Measurements from ENCODE around the gene DAPK1.
A peak's percentile ranks its signal among the peaks of the same experiment; 100 is the strongest.

Gene DAPK1

DNA sequence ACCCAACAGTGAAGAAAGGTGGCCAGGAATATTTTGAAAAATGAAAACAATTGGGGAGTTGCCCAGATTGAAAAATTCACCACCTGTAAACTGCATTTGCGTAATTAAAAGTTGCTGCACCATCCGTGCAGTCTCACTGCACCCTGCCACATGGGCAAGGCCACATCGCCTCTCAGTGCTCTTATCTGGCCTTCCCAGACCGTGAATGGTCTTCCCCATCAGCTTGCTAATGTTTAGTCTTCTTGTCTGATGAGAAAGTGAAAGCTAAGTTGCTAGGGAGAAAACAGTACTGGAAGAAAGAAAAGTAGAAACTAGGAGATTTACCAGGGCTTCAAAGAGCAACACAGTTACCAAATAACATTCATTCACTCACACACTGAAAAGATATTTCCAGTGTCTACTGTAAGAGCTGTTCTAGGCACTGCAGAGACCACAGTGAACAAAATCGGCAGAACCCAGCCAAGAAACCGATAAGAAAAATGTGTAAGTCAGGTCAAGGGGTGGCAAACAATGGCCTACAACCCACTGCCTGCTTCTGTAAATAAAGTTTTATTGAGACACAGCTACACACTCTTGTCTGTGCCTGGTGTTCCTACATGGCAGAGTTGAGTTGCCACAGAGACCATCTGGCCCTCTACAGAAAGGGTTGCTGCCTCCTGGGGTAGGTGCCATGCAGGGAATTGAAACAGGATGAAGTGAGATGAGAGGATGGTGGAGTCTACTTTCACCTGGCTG is 177.1 kb downstream of the DAPK1 start:
- no peak for DNase-seq (ENCODE audit: low spot score in 2 of 2)
- Histone ChIP-seq H3K4me3 (no peak overlapping the region), H3K4me1 (no peaks in the 10 kb centered on the region), H3K27me3 (ENCODE audit: low read depth) (no peaks in the 10 kb centered on the region), H3K36me3 (replicated peaks) (no peaks in the 10 kb centered on the region), H3K9me3 (no peaks in the 10 kb centered on the region)
- in situ Hi-C loops (cut with MboI; ENCODE audit: low sequenced_read_pairs), result loop anchor here (5.0 to 10.0 kb wide), 2 partner anchors 138 to 340 kb away; no protein-coding TSS in a partner anchor

DNA sequence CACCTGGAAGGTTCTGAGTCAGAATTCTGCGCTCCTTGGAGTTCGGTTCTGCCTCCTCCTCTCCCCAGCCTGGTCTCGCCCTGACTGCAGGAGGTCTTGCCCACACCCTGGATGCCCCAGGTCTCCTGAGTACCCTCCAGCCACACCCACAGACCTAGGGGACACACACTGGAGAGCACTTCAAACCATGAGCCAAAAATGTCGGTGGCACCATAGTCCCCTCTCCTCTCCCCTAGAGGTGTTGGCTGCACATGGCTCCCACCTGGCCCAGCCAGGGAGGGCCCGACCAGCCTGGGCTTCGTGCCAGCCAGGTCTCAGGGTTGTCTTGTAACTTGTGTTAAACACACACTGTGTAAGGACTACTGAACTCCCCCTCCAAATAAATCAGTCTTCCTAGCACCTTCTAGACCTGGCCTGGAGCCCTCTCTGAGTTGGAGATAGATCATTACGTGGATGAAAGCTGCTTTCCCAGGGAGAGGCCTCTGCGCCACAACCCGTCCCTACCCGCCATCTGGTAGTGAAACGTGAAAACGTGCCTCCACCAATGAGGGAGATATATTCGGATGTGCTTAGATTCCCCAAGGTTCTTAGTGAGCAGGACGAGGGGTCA is 178.3 kb downstream of the DAPK1 start:
- no peaks in the 10 kb centered on the region for H3K4me1 ChIP-seq
- no peaks in the 10 kb centered on the region for H3K27me3 ChIP-seq (ENCODE audit: low read depth)
- H3K36me3 ChIP-seq (replicated peaks), result no peaks in the 10 kb centered on the region
- H3K9me3 ChIP-seq, result no peaks in the 10 kb centered on the region
- DNase-seq (ENCODE audit: low spot score in 2 of 2), result no peak
- in situ Hi-C loops (cut with MboI; ENCODE audit: low sequenced_read_pairs), result loop anchor here (5.0 to 10.0 kb wide), 2 partner anchors 136 to 341 kb away; no protein-coding TSS in a partner anchor
- no peak overlapping the region for H3K4me3 ChIP-seq

DNA sequence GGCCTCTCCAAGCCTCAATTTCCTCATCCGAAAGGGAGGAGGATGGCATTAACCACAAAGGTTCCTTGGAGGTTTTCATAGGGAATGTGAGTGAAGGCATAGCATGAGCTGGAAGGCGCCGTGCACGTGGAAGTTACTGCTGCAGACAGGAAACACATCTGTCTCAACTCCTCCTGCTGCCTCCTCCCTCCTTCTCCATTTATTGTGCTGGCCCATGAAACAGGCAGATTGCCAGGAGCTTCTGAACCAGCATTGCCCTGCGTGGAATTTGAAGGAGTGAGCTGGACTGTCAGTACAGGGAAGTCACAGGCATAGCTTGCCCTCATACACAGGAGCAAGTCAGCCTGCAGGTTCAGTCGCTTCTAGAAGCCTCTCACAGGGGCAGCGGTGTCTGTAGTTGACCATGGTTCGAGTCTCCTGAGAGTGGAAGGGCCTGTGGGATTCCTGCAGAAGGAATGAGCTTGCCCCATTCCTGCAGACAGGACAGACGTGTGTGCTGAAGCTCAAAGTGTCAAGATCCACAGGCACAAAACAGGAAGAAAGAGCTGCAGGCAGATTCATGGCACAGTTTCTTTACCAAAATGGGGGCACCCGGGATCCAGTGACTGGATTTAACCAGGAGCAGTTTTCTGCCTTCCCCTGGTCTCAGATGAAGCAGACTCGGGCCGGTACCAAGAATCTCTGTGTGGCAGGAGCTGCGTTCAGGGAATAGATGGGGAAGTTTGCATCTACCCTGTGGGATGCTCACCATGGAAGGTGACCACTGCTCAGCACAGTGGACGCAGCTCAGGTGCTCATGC is 179.5 kb downstream of the DAPK1 start:
- in situ Hi-C loops (cut with MboI; ENCODE audit: low sequenced_read_pairs), result loop anchor here (5.0 to 10.0 kb wide), 2 partner anchors 135 to 342 kb away; no protein-coding TSS in a partner anchor
- H3K9me3 ChIP-seq, result no peaks in the 10 kb centered on the region
- no peaks in the 10 kb centered on the region for H3K4me1 ChIP-seq
- H3K4me3 ChIP-seq, result no peak overlapping the region
- H3K36me3 ChIP-seq (replicated peaks), result no peaks in the 10 kb centered on the region
- no peak for DNase-seq (ENCODE audit: low spot score in 2 of 2)
- no peaks in the 10 kb centered on the region for H3K27me3 ChIP-seq (ENCODE audit: low read depth)

DNA sequence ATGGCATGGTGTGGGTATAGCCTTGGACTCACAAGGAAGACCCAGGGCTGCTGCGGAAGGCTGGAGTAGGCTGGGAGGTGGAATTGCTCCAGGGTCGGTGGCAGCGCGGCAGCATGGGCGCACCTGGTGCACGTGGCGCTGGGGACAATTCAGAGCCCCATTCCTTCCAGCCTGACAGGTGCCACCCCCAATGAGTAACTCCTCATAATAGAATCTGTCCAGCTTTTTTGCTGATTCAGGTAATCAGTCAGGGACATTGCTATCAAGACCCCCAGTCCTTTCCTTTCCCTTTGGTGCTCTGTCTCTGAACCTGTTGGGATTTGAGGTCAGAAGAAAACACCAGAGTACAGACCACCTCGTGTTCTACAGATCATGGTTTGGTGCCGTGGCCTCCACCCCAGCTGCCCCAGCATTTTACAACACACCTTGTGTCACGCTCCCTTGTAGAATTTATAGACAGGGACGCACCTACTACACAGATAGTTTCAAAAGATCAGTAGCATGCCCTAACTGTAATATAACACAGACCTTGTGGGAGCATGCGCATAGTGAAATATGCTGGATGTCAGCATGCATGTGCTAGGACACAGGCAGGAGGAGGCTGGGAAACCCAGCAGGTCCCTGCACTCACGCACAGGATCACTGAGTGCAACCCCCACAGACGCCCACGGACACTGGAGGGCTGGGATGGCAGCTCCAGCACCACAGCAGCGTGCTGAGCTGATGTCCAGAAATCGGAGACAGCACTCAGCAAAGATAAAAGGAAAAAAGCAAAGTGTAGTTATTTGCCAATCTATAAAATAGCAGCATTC is 180.3 kb downstream of the DAPK1 start:
- H3K4me3 ChIP-seq, result no peak overlapping the region
- DNase-seq (ENCODE audit: low spot score in 2 of 2), result no peak
- H3K9me3 ChIP-seq, result no peaks in the 10 kb centered on the region
- no peaks in the 10 kb centered on the region for H3K36me3 ChIP-seq (replicated peaks)
- H3K27me3 ChIP-seq (ENCODE audit: low read depth), result no peaks in the 10 kb centered on the region
- no peaks in the 10 kb centered on the region for H3K4me1 ChIP-seq
- in situ Hi-C loops (cut with MboI; ENCODE audit: low sequenced_read_pairs), result loop anchor here (5.0 to 10.0 kb wide), 2 partner anchors 134 to 343 kb away; no protein-coding TSS in a partner anchor

DNA sequence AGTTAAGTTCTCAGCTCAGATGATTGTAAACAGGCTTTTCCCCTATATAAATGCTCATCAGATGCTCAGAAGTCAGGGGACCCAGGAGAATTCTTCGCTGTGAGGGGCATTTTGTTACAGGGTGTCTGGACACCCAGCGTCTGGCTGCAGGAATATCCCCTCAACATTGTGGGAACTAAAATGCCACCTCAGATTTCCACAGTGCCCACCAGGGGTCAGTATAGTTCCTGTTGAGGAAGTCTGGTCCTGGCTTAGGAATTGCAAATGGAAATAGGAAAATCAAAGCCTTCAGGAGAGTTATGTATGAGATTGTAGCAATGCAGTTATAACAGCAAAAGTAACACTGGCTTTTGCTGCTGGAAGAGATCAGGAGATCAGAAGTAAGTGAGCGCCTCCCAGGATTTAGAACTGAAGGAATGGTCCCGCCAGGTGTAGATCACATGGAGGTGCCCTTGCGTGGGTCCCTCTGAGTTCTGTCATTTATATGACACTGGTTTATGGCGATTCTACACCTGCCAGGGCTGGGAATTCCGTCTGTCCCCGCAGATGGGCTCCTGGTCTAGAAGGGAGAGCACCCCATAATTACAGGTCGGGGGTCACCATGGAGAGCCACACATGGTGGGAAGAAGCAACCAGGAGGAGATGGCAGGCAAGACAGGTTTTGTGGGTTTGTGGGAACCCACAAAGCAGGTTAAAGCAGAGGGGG is 181.1 kb downstream of the DAPK1 start:
- DNase-seq (ENCODE audit: low spot score in 2 of 2), result peak; percentile 76 to 78
- no peaks in the 10 kb centered on the region for H3K9me3 ChIP-seq
- no peaks in the 10 kb centered on the region for H3K27me3 ChIP-seq (ENCODE audit: low read depth)
- no peaks in the 10 kb centered on the region for H3K4me1 ChIP-seq
- H3K4me3 ChIP-seq, result no peak overlapping the region
- no peaks in the 10 kb centered on the region for H3K36me3 ChIP-seq (replicated peaks)
- in situ Hi-C loops (cut with MboI; ENCODE audit: low sequenced_read_pairs), result loop anchor here (5.0 to 10.0 kb wide), 2 partner anchors 133 to 344 kb away; no protein-coding TSS in a partner anchor

DNA sequence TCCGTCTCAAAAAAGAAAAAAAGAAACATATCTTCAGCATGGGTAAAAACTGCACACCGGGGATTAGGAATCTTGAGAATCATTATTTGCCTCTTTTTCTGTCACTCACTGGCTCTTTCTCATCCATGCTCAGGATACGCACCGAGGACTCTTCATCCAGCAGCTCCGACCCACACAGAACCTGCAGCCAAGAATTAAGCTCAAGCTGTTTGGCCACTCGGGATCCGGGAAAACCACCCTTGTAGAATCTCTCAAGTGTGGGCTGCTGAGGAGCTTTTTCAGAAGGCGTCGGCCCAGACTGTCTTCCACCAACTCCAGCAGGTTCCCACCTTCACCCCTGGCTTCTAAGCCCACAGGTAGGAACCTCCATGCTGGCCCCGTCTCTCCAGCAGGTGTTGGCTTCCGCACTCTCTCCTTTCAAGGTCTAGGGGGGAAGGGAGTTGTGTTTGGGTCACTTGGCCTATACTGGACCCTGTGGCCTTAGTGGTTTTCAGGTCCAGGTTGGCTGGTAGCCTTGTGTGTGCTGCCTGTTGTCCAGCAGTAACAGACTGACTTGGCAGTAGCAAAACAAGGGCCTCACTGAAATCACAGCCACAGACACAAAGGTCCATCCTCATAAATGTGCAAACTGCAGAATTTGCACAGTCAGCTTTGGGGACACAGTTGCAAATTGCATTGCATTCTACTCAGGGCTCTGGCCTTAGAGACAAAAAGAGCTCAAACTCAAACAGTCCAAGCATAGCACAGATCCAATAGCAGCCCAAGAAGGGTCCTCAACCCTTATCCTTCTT is 183.8 kb downstream of the DAPK1 start:
- DNase-seq (ENCODE audit: low spot score in 2 of 2), result no peak
- H3K4me3 ChIP-seq, result no peak overlapping the region
- no peaks in the 10 kb centered on the region for H3K36me3 ChIP-seq (replicated peaks)
- H3K9me3 ChIP-seq, result no peaks in the 10 kb centered on the region
- in situ Hi-C loops (cut with MboI; ENCODE audit: low sequenced_read_pairs), result no loop called here
- no peaks in the 10 kb centered on the region for H3K27me3 ChIP-seq (ENCODE audit: low read depth)
- no peaks in the 10 kb centered on the region for H3K4me1 ChIP-seq

DNA sequence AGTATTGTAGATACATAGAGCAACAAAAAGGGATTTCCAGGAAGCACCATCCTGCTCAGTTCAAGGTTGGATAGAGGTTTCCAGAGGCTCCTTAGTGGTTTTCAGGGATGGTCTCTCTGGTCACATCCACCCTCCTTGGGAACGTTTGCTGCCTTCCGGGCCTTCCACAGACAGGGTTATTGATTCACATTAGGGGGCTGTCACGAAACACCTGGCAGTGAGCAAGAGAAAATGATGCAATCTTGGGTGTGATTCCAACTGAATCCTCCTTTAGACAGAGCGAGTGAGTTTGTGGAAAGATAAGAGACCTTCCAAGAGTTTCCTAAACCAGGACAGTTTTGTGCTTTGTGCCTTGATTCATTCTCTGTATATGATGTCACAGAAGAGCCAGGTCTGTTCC is 184.4 kb downstream of the DAPK1 start:
- no peaks in the 10 kb centered on the region for H3K4me1 ChIP-seq
- H3K27me3 ChIP-seq (ENCODE audit: low read depth), result no peaks in the 10 kb centered on the region
- DNase-seq (ENCODE audit: low spot score in 2 of 2), result no peak
- in situ Hi-C loops (cut with MboI; ENCODE audit: low sequenced_read_pairs), result no loop called here
- no peaks in the 10 kb centered on the region for H3K36me3 ChIP-seq (replicated peaks)
- no peaks in the 10 kb centered on the region for H3K9me3 ChIP-seq
- no peak overlapping the region for H3K4me3 ChIP-seq

DNA sequence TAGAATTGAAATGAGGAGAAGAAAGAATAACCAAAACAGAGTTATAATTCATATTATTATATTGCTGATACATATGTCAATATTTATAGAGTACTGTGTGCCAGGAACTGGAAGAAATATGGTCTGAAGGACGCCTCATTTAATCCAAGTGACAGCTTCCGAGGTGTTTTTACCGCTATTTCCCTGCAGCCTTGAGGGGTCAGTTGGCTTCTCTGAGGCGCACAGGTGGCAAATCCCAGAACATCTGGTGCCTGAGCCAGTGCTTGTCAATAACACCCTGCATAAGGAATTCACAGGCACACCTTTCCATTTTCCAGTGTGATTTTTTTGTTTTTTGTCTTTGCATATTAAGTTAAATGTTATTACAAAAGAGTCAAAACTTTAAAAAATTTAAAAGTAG is 185.0 kb downstream of the DAPK1 start:
- Histone ChIP-seq H3K36me3 (replicated peaks) (no peaks in the 10 kb centered on the region), H3K9me3 (no peaks in the 10 kb centered on the region), H3K4me3 (no peak overlapping the region), H3K27me3 (ENCODE audit: low read depth) (no peaks in the 10 kb centered on the region), H3K4me1 (no peaks in the 10 kb centered on the region)
- no peak for DNase-seq (ENCODE audit: low spot score in 2 of 2)
- in situ Hi-C loops (cut with MboI; ENCODE audit: low sequenced_read_pairs), result no loop called here

DNA sequence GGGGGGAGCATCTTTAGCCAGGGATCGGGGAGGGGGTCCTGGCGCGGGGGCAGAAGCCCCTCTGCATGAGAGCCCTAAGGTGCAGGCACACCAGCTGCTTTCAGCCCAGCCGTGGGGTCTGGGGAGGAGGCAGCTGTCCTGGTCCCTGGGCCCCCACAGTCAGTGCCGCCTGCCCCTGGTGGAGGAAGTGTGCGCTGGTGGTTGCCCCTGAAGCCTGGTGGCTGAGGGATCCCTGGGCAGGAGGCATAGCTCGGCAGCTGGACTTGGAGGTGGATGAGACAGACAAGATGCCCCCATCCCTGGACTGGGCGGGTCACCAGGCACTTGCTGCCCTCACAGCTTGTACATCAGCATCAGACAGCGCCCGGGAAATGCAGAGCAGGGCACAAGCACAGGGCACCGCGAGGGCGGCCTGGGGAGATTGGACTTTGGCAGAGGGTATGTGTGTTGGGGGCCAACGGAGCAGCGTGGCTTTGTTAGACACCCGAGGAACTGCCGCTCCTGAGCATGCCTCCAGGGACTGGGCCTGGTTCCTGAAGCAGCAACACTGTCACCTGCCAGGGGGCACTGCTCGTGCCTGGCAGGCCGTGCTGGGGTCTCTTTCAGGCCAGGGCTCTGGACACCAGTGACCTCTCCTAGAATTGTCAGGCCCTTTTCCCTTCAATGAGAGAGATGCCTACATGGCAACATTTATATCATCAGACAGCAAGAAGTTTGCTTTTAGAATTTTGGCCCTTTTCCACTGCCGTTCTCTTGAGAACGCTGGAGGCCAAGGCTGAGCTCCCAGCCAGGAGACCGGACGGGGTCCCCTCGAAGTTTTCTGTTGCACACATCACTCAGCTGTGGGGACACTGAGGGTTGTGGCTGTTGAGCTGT is 186.3 kb downstream of the DAPK1 start:
- Histone ChIP-seq H3K27me3 (ENCODE audit: low read depth) (no peaks in the 10 kb centered on the region), H3K36me3 (replicated peaks) (no peaks in the 10 kb centered on the region)
- in situ Hi-C loops (cut with MboI; ENCODE audit: low sequenced_read_pairs), result no loop called here

DNA sequence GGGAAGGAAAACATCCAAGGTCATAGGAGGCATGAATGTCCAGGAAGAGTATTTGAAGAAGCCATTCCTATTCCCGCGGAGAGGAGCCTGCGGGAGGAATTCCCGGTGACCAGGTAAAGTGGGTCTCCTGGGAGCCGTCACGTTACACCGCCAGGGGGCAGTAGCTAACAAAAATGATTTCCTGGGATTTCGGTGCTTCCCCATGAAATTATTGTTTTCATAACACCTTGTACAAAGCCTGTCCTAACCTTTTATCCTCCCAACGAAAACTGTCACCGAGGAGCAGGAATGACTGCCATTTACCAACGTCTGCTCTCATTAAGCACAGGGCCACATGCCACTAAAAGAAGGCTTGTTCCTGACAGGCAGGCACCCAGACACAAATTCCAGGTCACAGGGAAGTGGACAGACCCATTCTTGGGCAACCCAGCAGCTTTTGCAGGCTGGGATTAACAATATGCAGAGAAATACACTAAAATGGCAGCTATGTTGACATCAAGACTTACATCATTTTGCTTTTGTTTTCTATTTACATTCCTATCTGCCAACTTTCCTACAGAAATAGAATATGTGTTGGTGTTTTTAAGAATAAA is 187.1 kb downstream of the DAPK1 start:
- Histone ChIP-seq H3K36me3 (replicated peaks) (no peaks in the 10 kb centered on the region), H3K27me3 (ENCODE audit: low read depth) (no peaks in the 10 kb centered on the region), H3K4me1 (no peaks in the 10 kb centered on the region), H3K4me3 (no peak overlapping the region), H3K9me3 (no peaks in the 10 kb centered on the region)
- DNase-seq (ENCODE audit: low spot score in 2 of 2), result peak; percentile 64 to 82
- in situ Hi-C loops (cut with MboI; ENCODE audit: low sequenced_read_pairs), result no loop called here

More for the DNA sequence above, 186.3 kb downstream of the DAPK1 start:
- no peak for DNase-seq (ENCODE audit: low spot score in 2 of 2)
- no peaks in the 10 kb centered on the region for H3K4me1 ChIP-seq
- H3K4me3 ChIP-seq, result no peak overlapping the region
- H3K9me3 ChIP-seq, result no peaks in the 10 kb centered on the region

DNA sequence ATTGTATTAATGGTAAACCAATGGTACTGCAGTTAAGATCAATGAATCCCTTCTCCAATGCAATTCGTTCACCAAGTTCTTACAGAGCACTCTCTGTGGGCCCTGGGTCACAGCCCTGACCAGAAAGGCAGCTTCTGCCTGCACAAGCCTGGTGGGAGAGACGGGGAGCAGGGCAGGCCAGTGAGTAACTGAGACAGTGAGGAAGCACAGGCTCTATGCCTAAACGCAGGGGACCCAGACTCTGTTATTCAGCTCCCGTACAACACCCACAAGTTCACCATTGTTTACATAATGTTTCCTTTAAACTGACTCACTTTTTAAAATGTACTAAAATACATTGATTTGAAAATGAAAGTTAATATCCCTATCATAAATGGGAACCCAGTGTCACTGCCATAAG is 187.8 kb downstream of the DAPK1 start:
- no peak for DNase-seq (ENCODE audit: low spot score in 2 of 2)
- H3K4me1 ChIP-seq, result no peaks in the 10 kb centered on the region
- in situ Hi-C loops (cut with MboI; ENCODE audit: low sequenced_read_pairs), result no loop called here
- no peaks in the 10 kb centered on the region for H3K36me3 ChIP-seq (replicated peaks)
- no peaks in the 10 kb centered on the region for H3K9me3 ChIP-seq
- no peaks in the 10 kb centered on the region for H3K27me3 ChIP-seq (ENCODE audit: low read depth)
- no peak overlapping the region for H3K4me3 ChIP-seq
